Heart right ventricle (tissue), 16 donors: Measurements from ENCODE around the gene LTBR. TPM values are rescaled to one million over a fixed set of nuclear protein-coding genes. Genes with fewer than 3 reads are reported as not detected.
A peak's percentile ranks its signal among the peaks of the same experiment; 100 is the strongest.

Experiments
- ATAC-seq, 8 donors: fragments of 200-7000 bp; cut with Tn5 transposase; one replicate each; pipeline ENCODE4 v1.9.1; 2020; ENCODE audit warnings: mild to moderate bottlenecking in 8 of 8, moderate library complexity in 8 of 8, moderate number of reproducible peaks in 1 of 8
- DNase-seq, 2 donors: peaks; one replicate each; pipeline ENCODE4 v3.0.0-alpha.2; 2020
- H3K27ac ChIP-seq, 10 donors: fragments of 200-600 bp; sonication (generic) in 2 of 10; one replicate each; pipeline versions ENCODE4 v1.5.0 to v1.8.0; 2020 to 2022; ENCODE audit warnings: mild to moderate bottlenecking in 3 of 10
- H3K27me3 ChIP-seq, 7 donors: fragments of 200-600 bp; one replicate each; pipeline ENCODE4 v1.8.0; 2021 to 2022; ENCODE audit warnings: mild to moderate bottlenecking in 2 of 7
- H3K36me3 ChIP-seq, 9 donors: fragments of 200-600 bp; sonication (generic) in 1 of 9; one replicate each; pipeline versions ENCODE4 v1.5.0 to v1.8.0; 2020 to 2022; ENCODE audit warnings: mild to moderate bottlenecking in 2 of 9
- H3K4me1 ChIP-seq, 9 donors: fragments of 200-600 bp; sonication (generic) in 1 of 9; one replicate each; pipeline versions ENCODE4 v1.5.0 to v1.8.0; 2020 to 2022; ENCODE audit warnings: mild to moderate bottlenecking in 4 of 9
- H3K4me3 ChIP-seq, 10 donors: fragments of 200-600 bp; sonication (generic) in 2 of 10; one replicate each; pipeline versions ENCODE4 v1.5.0 to v1.8.0; 2020 to 2022; ENCODE audit warnings: mild to moderate bottlenecking in 7 of 10, moderate library complexity in 2 of 10
- H3K9me3 ChIP-seq, 11 donors: fragments of 200-600 bp in 10 of 11; sonication (generic) in 2 of 11; one replicate each; pipeline versions ENCODE4 v1.5.0 to v1.8.0; 2013 to 2022; ENCODE audit warnings: mild to moderate bottlenecking in 2 of 11, control low read depth in 1 of 11, moderate library complexity in 1 of 11
- CTCF ChIP-seq, 9 donors: fragments of 200-600 bp; sonication (generic) in 2 of 9; IDR thresholded peaks; one replicate each; pipeline versions ENCODE4 v1.5.0 to v1.8.0; 2021 to 2022; ENCODE audit warnings: antibody characterized with exemption in 9 of 9, mild to moderate bottlenecking in 5 of 9, moderate library complexity in 1 of 9
- WGBS, 2 donors: extraction: QIAGEN DNeasy Blood & Tissue Kit; methylation state at CpG; one replicate each; pipeline ENCODE4 v1.1.7; 2013; ENCODE audit warnings: inconsistent platforms in 1 of 2; 5-methylcytosine and 5-hydroxymethylcytosine counted together
- intact Hi-C, 10 donors: fragments of 100-400 bp; cut with DNase I; formaldehyde crosslinking; loops; one replicate each; pipeline versions ENCODE4 v1.11.1 to v1.14.2; 2022
- polyA plus RNA-seq, 2 donors: library from polyadenylated mRNA; stranded (reverse); fragments of 200-250 nt; gene quantifications; one replicate each; pipeline ENCODE4 v1.2.3, GENCODE V29; 2013
- total RNA-seq, 10 donors: library from RNA; stranded (reverse); fragmentation: NEBNext Ultra II Directional in 3 of 10; extraction: Animal tissue kit (Norgen Biotek cat#: 25700) in 3 of 10; gene quantifications; one replicate each; pipeline versions ENCODE4 v1.2.1 to v1.2.4, GENCODE V29; 2021 to 2023
- donor health status: Arrhythmogenic right ventricular cardiomyopathy.
- donor health status: ischemic (EF 13 %, LVEDD 7.1; RV severe dilation, severe dysfunction).
- donor health status: healthy with polysubstance abuse.
- donor health status: DM: no; HTN: yes; CAD: no.
- donor health status: DM: no; HTN: no; CAD: no.
- donor health status: ischemic (EF 25% LVEDD 6.9; RV normal size, moderate dysfunction).
- donor health status: ischemic (EF 25% LVEDD 5.7; RV mildly dilated, moderate dysfunction).
- donor health status: healthy.
- donor health status: DM: yes; HTN: yes; CAD: no.
- donor health status: Ischemic cardiomyopathy.
- donor health status: ischemic (EF 35%, LVEDD 5.7; RV mildly dilated, moderate dysfunction).
- donor health status: nonischemic (EF 11% LVEDD 7.7; RV severe dilation, severe dysfunction).
- donor health status: DM: yes; HTN: yes; CAD: no.
- donor health status: PGD.
- donor health status: ischemic (EF 29% LVEDD 5.4; RV normal size, mild dysfunction).
- donor health status: nonischemic (EF 23%, LVEDD 6.1; RV moderate dilation, normal function).

Gene LTBR
- total and polyA plus RNA-seq, 12 donors, result 14.1 to 49.1 (median 26.9) TPM

DNA sequence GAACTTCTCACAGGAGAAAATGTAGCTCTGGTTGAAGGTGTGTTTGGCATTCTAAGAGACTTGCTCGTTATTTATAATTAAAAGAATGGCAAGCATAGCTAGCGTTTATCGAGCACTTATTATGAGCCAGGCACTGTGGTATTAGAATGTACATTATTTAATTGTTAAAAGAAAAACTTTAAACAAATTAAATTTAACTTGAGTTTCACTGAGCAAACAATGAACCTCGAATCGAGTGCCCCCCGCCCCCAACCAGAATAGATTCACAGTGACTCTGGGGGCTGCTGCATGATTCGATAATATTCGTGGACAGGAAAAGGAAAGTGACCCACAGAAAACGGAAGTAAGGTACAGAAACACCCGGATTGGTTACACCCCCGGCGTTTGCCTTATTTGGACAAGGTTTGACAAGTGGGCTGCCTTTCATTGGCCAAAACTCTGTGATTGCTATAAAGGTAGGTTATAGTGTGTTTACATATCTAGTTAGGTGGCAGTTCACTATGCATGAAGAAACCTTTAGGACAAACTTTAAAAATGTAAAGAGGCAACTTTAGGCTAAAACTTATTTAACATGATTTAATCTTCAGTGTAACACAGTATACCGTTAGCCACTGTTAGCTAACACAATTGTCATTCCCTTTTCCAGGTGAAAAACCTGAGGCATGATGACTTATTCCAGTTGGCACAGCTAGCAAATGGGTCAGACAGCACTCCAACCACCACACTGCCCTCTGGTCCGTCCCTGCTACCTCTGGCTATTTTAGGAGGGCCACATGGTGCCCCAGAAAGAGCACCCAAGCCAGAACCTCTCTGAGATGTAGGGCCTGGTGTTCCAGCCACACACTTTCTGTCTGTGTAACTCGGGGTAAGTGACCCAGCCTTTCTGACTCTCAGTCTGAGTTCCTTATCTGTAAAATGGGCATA, 15.7 kb upstream of the LTBR start:
- no peak for DNase-seq
- no peaks in the 10 kb centered on the region for H3K9me3 ChIP-seq
- H3K4me3 ChIP-seq, result no peak overlapping the region
- no peaks in the 10 kb centered on the region for H3K36me3 ChIP-seq
- WGBS, 2 donors, result 68 to 75% methylated on average over 15 of the region's 15 CpGs
- H3K27me3 ChIP-seq, result no peaks in the 10 kb centered on the region
- intact Hi-C loops, result loop anchor here in 2 of 10 donors (5.0 kb wide), 2 partner anchors 36 to 41 kb away; no protein-coding TSS in a partner anchor
- H3K4me1 ChIP-seq, result peaks cover 0 to 55% (median 12%) of the 10 kb centered on the region in 9 donors
- TF ChIP-seq CTCF (IDR thresholded peaks at IDR 0.05), result no peak
- peak overlapping the region in 5 of 10 donors; percentile 2 to 77 (median 23) for H3K27ac ChIP-seq
- ATAC-seq, result no peak

- WGBS, 2 donors, result 85 to 86% methylated on average over 9 of the region's 9 CpGs
- H3K27ac ChIP-seq, result peak overlapping the region in 2 of 10 donors; percentile 3 to 77
- no peaks in the 10 kb centered on the region for H3K9me3 ChIP-seq
- no peaks in the 10 kb centered on the region for H3K27me3 ChIP-seq
- intact Hi-C loops, result loop anchor here in 2 of 10 donors (5.0 kb wide), 2 partner anchors 37 to 42 kb away; no protein-coding TSS in a partner anchor
- no peak overlapping the region for H3K4me3 ChIP-seq
- TF ChIP-seq CTCF (IDR thresholded peaks at IDR 0.05), result no peak
- DNase-seq (no peak), ATAC-seq (peak in 1 of 8 donors; percentile 36)
- peaks cover 0 to 48% (median 12%) of the 10 kb centered on the region in 9 donors for H3K4me1 ChIP-seq
- H3K36me3 ChIP-seq, result no peaks in the 10 kb centered on the region
Measured at GRCh38 chr12:6368906-6369525, 14.9 kb upstream of the LTBR start.

GRCh38 chr12:6369916-6370575, 13.9 kb upstream of the LTBR start:
- no peak overlapping the region for H3K4me3 ChIP-seq
- no peak overlapping the region for H3K27ac ChIP-seq
- intact Hi-C loops, result loop anchor here in 3 of 10 donors (5.0 to 10.0 kb wide), 3 partner anchors 38 to 45 kb away; no protein-coding TSS in a partner anchor
- H3K36me3 ChIP-seq, result no peaks in the 10 kb centered on the region
- H3K9me3 ChIP-seq, result no peaks in the 10 kb centered on the region
- ATAC-seq (no peak), DNase-seq (no peak)
- TF ChIP-seq CTCF (IDR thresholded peaks at IDR 0.05), result no peak
- H3K27me3 ChIP-seq, result no peaks in the 10 kb centered on the region
- 91 to 93% methylated on average over 9 of the region's 9 CpGs for WGBS, 2 donors
- peaks cover 0 to 42% (median 12%) of the 10 kb centered on the region in 9 donors for H3K4me1 ChIP-seq

DNA sequence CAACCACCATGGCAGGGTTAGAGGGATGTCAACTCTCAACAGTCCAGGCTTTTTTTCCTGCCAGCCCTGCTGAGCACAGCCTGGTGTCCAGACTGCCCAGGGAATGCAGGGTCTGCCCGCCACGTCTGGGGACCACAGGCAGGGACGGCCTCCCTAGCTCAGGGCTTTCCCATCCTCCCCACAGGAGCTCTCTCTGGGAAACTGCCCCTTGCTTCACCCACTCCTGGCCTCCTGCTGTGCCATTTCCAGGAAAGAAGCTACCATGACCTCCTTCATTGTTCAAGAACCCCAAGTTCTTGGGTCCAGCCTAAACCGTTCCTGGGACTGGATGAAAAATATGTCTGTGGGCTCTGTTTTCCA, 13.4 kb upstream of the LTBR start:
- intact Hi-C loops, result loop anchor here in 1 of 10 donors (10.0 kb wide), 1 partner anchor 46 kb away; no protein-coding TSS in a partner anchor
- DNase-seq (no peak), ATAC-seq (no peak)
- no peaks in the 10 kb centered on the region for H3K27me3 ChIP-seq
- peaks cover 0 to 42% (median 12%) of the 10 kb centered on the region in 9 donors for H3K4me1 ChIP-seq
- H3K36me3 ChIP-seq, result no peaks in the 10 kb centered on the region
- no peak overlapping the region for H3K4me3 ChIP-seq
- no peak for TF ChIP-seq CTCF (IDR thresholded peaks at IDR 0.05)
- no peaks in the 10 kb centered on the region for H3K9me3 ChIP-seq
- H3K27ac ChIP-seq, result no peak overlapping the region
- 67 to 94% methylated on average over 4 of the region's 4 CpGs for WGBS, 2 donors
